Measurements from ENCODE around the gene TRIO. TPM values are rescaled to one million over a fixed set of nuclear protein-coding genes. Genes with fewer than 3 reads are reported as not detected.

The TRIO gene
- total RNA-seq, 2 experiments from 2014 or later = 4.1 to 6.5 TPM

- H3K27ac ChIP-seq (ENCODE audit: low read depth in 1 of 2, low read length in 2 of 2) = no peak overlapping the region
- H3K36me3 ChIP-seq (ENCODE audit: insufficient read depth, low read length) = no peaks in the 10 kb centered on the region
- CTCF ChIA-PET = no interaction called here
- intact Hi-C loops (cut with DNase I, micrococcal nuclease) = no loop called here
- no peak for TF ChIP-seq CTCF (IDR thresholded peaks at IDR 0.05)
- ATAC-seq (ENCODE audit: poor library complexity) (no peak), DNase-seq (peak in 1 of 14 experiments; percentile 41)
- Mint-ChIP-seq H3K4me3 (no peak overlapping the region), H3K27ac (no peak overlapping the region), H3K36me3 (ENCODE audit: low read depth) (no peaks in the 10 kb centered on the region), H3K9me3 (no peaks in the 10 kb centered on the region), H3K4me1 (ENCODE audit: low read depth) (peaks cover 8% of the 10 kb centered on the region), H3K27me3 (peaks cover 12% of the 10 kb centered on the region)
- H3K4me3 ChIP-seq (ENCODE audit: low read length) = no peak overlapping the region
- H3K4me1 ChIP-seq (ENCODE audit: insufficient read depth, low read length) = no peaks in the 10 kb centered on the region
- no peaks in the 10 kb centered on the region for H3K9me3 ChIP-seq (ENCODE audit: control insufficient read depth in 1 of 2, insufficient read depth in 1 of 2, low read length in 2 of 2)
- POLR2A ChIA-PET = no interaction called here
- no peaks in the 10 kb centered on the region for H3K27me3 ChIP-seq (ENCODE audit: control insufficient read depth in 1 of 2, insufficient read depth in 2 of 2, low read length in 2 of 2)
Measured at GRCh38 chr5:14178671-14179211, 35.6 kb downstream of the TRIO start.

- ChIA-PET CTCF (no interaction called here), POLR2A (no interaction called here)
- Mint-ChIP-seq H3K4me3 (no peak overlapping the region), H3K4me1 (ENCODE audit: low read depth) (peaks cover under 1% of the 10 kb centered on the region), H3K27me3 (peaks cover 7% of the 10 kb centered on the region), H3K27ac (no peak overlapping the region), H3K36me3 (ENCODE audit: low read depth) (no peaks in the 10 kb centered on the region), H3K9me3 (no peaks in the 10 kb centered on the region)
- Histone ChIP-seq H3K36me3 (ENCODE audit: insufficient read depth, low read length) (no peaks in the 10 kb centered on the region), H3K27ac (ENCODE audit: low read depth in 1 of 2, low read length in 2 of 2) (no peak overlapping the region), H3K4me3 (ENCODE audit: low read length) (no peak overlapping the region), H3K4me1 (ENCODE audit: insufficient read depth, low read length) (no peaks in the 10 kb centered on the region), H3K27me3 (ENCODE audit: control insufficient read depth in 1 of 2, insufficient read depth in 2 of 2, low read length in 2 of 2) (no peaks in the 10 kb centered on the region), H3K9me3 (ENCODE audit: control insufficient read depth in 1 of 2, insufficient read depth in 1 of 2, low read length in 2 of 2) (no peaks in the 10 kb centered on the region)
- ATAC-seq (ENCODE audit: poor library complexity) (no peak), DNase-seq (no peak)
- intact Hi-C loops (cut with DNase I, micrococcal nuclease) = no loop called here
- TF ChIP-seq CTCF (IDR thresholded peaks at IDR 0.05) = no peak
Measured at GRCh38 chr5:14179446-14179845, 36.3 kb downstream of the TRIO start.

GRCh38 chr5:14180437-14180836 lies 37.3 kb downstream of the TRIO start:
- Mint-ChIP-seq H3K9me3 (no peaks in the 10 kb centered on the region), H3K27me3 (peaks cover 6% of the 10 kb centered on the region), H3K36me3 (ENCODE audit: low read depth) (no peaks in the 10 kb centered on the region), H3K4me3 (no peak overlapping the region), H3K4me1 (ENCODE audit: low read depth) (no peaks in the 10 kb centered on the region), H3K27ac (no peak overlapping the region)
- Histone ChIP-seq H3K4me3 (ENCODE audit: low read length) (no peak overlapping the region), H3K9me3 (ENCODE audit: control insufficient read depth in 1 of 2, insufficient read depth in 1 of 2, low read length in 2 of 2) (no peaks in the 10 kb centered on the region), H3K27ac (ENCODE audit: low read depth in 1 of 2, low read length in 2 of 2) (no peak overlapping the region), H3K27me3 (ENCODE audit: control insufficient read depth in 1 of 2, insufficient read depth in 2 of 2, low read length in 2 of 2) (no peaks in the 10 kb centered on the region), H3K36me3 (ENCODE audit: insufficient read depth, low read length) (no peaks in the 10 kb centered on the region), H3K4me1 (ENCODE audit: insufficient read depth, low read length) (no peaks in the 10 kb centered on the region)
- intact Hi-C loops (cut with DNase I, micrococcal nuclease) = no loop called here
- CTCF ChIA-PET = no interaction called here
- DNase-seq (no peak), ATAC-seq (ENCODE audit: poor library complexity) (no peak)
- no peak for TF ChIP-seq CTCF (IDR thresholded peaks at IDR 0.05)
- POLR2A ChIA-PET = no interaction called here
